HT-29 (cell line): ENCODE results near the gene PRPF19. TPM values are rescaled to one million over a fixed set of nuclear protein-coding genes. Genes with fewer than 3 reads are reported as not detected.

ENCODE experiments used
- DNase-seq: peaks from one replicate; pipeline ENCODE4 v3.0.0-alpha.2; 2015; ENCODE audit warnings: low spot score
- total RNA-seq: library from RNA; depleted of rRNA; stranded (reverse); fragments of >200 nt; shearing (Covaris generic); gene quantifications from 2 replicates; pipeline ENCODE4 v1.2.3, GENCODE V29; 2014

The PRPF19 gene
- total RNA-seq, 1 experiment from 2014 or later, result 144 TPM

DNA sequence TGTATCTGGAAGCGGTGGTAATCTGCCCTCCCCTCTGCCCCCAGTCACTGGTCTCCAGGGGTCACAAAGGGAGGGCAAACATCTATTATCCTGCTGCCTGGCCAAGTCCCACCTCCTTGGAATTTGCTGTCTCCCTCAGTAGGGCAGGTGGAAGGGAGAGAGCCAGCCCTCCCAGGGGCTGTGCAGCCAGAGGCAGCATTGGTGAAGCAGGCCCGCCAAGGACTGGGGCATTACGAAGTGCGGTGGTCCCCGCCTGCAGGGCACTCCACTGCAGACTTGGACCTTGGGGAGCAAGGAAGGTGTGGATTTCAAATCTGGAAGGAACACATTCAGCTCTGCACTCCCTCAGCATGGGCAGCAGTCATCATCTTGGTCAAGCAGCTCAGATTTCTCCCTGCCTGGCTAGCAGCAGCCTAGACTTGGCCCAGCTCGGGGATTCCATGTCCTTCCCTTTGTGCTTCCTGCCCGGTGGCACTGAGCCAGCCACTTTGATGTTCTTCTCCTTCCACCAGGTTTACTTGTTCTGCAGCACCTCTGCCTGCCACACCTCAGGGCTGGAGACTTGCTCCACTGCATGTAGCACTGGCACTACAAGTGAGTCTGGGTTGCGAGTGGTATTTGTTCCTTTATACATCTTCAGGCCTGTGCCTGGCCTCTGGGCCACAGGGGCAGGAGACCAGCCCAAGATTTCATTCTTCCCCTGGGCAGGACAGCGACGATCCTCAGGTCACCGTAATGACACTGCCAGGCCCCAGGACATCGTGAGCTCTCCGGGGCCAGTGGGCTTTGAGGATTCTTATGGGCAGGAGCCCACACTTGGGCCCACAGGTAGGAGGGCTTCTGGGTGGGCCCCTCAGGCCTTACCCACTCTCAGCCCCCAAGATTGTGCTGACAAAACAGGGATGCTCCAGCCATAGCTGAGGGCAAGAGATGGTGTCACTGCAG is 31.7 kb downstream of the PRPF19 start:
- DNase-seq, result no peak

DNA sequence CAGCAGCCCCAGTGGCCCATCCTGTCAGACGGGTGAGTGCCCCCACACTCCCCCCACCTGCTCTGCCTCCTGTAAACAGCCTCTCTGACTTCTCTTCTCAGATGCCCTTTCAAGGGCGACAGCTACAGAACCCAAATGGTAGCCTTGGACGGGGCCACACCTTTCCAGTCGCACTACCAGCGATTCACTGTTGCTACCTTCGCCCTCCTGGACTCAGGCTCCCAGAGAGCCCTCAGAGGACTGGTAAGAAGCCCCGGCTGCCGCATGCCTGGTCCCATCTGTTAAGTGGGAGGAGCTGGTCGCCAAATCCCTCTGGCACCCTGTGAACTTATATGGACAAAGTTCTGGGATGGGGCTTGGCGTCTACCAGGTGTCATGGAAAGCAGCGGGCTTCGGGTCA is 32.9 kb downstream of the PRPF19 start:
- DNase-seq, result no peak

- DNase-seq, result no peak
These were observed 33.3 kb downstream of the PRPF19 start for GRCh38 chr11:60872961-60873524.

DNA sequence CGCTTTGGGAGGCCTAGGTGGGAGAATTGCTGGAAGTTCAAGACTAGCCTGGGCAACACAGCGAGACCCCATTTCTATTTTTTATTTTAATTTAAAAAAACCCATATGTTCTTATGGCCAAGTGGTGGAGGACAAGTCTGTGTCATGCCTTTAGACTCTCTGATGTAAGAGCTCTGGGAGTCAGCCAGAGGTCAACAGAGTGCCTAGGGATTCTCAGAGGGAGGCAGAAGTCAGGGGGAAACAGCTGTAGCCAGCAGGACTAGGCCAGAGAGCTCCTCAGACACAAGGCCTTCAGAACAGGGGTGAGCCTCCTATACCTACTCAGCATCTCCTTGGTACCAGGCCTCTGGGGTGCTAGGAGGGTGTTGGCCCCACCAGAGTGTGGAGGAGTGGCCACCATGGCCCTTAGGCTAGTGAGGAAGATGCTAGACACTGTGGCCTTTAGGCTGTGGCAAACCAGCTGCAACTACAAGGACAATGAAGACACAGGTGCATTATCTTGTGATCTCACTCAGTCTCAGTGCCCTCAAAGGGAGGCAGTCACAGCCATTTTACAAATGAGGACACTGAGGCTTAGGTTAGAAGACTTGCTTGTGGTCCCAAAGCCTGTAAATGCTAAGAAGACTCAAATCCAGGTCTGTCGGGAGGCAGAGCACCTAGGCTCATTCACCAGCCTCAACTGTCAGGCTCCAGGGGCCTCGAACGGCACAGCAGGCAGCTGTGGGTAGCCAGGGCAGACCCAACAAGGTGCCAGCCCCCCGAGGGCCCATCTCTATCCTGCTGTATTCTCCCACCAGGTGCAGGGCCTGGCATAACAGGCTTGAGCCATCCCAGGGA is 34.0 kb downstream of the PRPF19 start:
- DNase-seq, result no peak

DNA sequence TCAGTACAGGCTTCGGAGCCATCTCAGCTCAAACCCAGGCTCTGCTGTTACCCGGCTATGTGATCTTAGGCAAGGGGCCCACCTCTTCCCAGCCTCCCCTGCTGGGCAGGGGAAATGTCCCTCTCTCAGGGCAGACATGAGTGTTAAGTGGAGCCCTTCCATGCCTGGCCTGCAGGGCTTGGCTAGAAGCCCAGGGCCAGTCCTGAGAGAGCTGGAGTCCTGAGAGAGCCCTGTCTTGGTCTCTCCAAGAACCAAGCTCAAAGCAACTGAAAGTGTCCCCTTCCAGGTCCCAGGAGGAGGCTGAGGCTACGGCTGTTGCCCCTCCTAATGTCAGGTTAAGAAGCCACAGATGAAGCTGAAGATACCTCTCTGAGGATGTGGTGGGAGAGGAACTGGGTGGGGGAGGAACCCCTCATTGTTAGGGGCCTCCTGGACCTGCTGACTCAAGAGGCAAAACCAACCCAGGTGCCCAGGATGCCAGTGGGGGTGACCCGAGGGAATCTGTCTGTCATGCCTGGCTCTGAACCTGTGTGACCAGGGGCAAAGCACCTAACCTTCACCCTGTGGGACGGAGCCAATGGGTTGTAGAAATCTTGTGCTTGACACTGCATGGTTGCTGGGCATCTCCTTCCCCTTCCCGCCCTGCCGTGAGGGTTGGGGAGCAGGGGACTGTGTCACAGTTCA is 34.9 kb downstream of the PRPF19 start:
- no peak for DNase-seq

GRCh38 chr11:60870733-60871377 is 35.5 kb downstream of the PRPF19 start:
- DNase-seq, result no peak

DNA sequence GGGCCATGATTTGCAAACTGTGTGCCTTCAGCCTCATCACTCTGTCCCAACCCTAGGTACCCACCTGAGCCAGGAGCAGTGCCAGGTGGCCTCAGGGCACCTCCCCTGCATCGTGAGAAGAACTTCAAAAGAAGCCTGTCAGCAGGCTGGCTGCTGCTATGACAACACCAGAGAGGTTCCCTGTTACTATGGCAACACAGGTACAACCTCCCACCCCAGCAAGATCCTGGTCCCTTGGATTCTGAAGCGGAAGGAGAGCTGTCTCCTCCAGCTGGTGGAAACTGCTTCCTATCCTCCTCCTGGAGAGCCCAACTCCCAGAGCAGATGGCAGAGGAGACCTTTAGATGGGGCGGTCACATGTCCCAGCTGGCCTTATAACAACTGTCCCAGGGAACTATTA is 36.1 kb downstream of the PRPF19 start:
- DNase-seq, result no peak

DNA sequence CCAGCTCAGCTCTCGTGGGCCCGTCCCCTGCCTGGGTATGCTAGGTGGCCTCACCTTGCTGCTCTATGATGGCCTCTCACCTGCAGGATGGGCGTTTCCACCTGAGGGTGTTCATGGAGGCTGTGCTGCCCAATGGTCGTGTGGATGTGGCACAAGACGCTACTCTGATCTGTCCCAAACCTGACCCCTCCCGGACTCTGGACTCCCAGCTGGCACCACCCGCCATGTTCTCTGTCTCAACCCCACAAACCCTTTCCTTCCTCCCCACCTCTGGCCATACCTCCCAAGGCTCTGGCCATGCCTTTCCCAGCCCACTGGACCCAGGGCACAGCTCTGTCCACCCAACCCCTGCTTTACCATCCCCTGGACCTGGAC is 36.9 kb downstream of the PRPF19 start:
- DNase-seq, result no peak

- DNase-seq, result no peak
These were observed 37.5 kb downstream of the PRPF19 start for GRCh38 chr11:60868682-60869450.

DNA sequence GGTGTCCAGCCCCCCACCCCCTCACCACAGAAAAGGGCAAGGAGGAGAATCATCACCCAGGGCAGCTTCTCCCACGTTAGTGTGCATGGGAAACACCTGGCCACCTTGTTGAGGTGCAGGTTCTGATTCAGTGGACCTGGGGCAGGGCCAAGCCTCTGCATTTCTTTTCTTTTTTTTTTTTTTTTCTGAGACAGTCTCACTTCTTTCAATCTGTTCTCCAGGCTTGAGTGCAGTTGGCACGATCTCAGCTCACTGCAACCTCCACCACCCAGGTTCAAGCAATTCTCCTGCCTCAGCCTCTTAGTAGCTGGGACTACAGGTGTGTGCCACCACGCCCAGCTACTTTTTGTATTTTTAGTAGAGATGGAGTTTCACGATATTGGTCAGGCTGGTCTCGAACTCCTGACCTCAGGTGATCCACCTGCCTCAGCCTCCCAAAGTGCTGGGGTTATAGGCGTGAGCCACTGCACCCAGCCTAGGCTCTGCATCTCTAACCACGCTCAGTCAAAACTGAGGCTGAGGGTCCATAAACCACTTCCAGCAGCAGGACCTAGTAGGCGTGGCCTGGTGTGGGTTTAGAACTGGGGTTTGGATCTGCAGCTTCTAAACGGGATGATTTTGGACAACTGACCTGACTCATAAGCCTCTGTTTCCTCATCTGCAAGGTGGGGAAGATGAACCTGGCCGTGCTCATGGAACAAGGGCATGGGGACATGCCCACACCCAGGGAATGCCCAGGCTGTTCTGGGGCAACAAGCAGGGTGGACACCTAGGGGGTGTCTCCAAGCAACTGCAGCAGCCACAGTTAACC is 38.3 kb downstream of the PRPF19 start:
- no peak for DNase-seq

- no peak for DNase-seq
These were observed 39.2 kb downstream of the PRPF19 start, which contains the start of gene ZP1 for GRCh38 chr11:60866911-60867870. ZP1 (plus strand) TSS chr11:60867542; CDS start chr11:60867562, 20 bp downstream.

- DNase-seq, result no peak
These were observed 41.4 kb downstream of the PRPF19 start for GRCh38 chr11:60864856-60865513.

DNA sequence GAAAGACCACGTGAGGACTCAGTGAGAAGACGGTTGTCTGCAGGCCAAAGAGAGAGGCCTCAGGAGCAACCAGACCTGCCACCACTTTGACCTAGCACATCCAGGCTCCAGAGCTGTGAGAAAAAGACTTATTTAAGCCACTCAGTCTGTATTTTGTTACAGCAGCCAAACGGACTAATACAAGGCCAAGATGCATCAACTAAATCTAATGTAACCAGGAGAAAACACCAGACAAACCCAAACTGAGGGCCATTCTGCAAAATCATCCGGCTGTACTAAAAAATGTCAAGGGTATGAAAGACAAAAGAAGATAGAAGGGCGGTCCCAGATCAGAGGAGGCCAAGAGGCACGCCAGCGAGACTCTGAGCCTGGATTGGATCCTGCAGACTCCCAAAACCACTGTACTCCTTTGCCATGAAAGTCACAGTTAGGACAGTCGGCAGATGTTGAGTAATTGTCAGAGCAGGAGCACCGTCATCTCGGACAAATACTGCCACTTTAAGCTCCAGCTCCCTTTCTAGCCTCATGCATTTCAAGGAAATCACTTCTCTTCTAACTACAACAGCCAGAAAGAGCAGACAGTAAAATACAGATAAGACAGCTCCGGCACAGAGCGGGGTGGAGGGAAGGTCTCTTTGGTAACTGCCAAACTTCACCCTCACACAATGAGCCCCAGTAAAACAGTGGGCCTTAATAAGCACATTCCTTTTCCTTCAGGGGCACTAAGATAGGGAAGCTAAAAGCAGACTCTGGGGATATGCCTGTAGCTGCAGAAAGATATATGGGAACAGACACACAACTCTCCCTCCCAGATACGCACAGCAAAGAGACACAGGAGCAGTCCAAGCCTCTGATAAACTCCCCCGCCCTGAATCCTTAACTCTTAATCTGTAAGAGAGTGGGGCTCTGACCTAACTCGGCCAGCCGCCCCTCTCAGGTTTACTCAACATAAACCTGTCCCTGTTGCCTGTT is 42.5 kb downstream of the PRPF19 start:
- DNase-seq, result no peak

DNA sequence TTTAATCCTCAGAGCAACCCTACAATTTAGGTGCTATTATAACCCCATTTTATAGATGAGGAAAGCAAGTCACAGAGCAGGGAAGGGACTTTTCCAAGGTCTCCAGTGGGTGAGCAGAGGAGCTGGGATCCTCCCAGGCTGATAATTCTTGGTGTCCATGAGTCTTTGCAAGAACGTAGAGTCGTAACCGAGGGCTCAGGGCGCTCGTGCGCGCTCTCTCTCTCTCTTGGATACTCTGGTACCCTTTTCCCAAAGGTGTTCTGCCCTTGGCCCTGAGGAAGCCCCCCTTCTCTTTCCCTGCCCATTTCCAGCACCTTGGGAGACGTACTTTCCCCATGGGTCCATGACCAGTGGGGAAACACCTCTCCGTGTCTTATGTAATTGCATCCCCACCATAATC is 44.2 kb downstream of the PRPF19 start:
- DNase-seq, result no peak

DNA sequence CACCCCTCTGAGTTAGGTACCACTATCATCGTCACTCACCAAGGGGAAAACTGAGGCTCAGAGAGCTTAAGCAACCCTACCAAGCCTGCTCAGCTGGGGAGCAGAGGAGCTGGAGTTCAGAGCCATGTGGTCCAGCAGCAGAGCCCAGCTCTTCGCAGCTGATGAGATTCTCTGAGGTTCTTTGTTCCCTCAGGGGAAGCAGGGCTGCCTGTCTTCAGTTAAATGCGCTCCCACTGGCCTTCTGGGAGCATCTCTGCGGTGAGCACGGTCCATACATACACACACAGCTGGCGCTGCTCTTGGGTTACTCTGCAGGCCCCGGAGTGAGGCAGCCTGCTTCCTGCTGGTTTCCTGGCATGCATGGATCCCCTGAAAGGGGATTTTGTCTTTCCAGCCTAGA is 45.4 kb downstream of the PRPF19 start:
- no peak for DNase-seq

DNA sequence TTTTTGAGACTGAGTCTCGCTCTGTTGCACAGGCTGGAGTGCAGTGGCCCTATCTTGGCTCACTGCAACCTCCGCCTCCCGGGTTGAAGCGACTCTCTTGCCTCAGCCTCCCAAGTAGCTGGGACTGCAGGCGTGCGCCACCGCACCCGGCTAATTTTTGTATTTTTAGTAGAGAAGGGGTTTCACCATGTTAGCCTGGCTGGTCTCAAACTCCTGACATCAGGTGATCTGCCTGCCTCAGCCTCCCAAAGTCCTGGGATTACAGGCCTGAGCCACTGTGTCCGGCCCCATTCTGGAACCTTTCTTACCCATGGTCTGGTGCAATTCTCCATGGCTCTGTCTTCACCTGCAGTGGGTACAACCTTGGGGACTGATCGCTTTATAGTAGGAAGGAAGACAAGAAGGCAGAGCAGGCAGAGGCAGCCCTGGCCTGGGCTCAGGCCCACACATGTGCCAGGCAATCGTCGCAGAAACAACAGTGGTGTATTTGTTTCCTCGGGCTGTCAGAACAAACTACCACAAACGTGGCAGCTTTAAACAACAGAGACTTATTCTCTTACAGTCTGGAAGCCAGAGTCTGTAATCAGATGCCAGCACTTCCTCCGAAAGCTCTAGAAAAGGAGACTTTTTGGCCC is 46.7 kb downstream of the PRPF19 start:
- no peak for DNase-seq
